GM19463 (cell line): ENCODE measurements around the gene GRAMD4.

Experiments
- ATAC-seq: cut with Tn5 transposase; IDR thresholded peaks from one replicate; pipeline ENCODE4 v1.9.1; 2021; ENCODE audit warnings: mild to moderate bottlenecking, moderate library complexity; ENCODE audit not compliant: unreplicated experiment

Gene GRAMD4

DNA sequence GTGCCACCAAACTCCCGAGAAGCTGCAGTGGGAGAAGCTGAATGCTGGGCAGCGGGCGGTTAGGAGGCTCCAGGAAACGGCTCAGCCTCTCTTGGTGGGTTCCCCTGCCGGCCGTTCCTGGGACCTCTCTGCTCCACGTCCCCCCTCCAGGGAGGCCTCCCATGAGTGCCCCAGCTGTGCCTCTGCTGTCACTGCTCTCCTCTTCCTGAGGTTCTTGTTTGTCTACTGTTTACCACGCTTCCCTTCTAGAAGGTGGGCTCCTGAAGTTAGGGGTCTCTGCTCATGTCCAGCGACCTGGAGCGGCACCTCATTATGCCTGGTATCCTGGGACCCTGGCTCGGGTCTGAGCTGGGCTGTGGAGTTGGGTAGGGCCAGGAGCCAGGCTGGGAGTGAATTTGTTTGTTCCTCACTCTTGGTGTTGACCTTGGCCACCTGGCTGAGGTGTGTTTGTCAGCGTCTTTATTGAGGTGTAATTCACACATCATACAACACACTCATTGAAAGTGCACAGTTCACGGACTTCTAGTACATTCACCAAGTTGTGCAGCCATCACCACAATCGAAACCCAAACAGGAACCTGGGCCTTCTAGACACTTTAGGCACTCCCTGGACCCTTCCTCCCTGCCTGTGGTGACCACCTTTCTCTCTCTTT is 37.8 kb upstream of the GRAMD4 start:
- ATAC-seq: no peak

DNA sequence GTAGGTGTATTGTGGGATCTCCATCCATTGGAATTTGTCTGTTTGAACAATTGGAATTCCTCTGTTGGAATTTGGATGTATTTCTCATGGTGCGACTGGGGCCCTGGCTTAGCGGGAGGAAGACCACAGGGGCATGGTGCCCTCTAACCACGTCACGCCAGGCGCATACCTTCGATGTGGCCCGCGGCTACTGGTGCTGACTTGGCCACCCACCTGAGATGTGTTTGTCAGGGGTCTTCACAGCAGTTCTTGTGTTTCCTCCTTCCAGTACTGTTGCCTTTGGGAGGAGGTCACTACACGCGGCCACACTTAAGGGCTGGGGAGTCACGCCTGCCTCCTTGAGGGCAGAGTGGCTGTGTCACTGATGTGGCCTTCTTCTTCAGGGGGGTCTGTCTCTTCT is 36.6 kb upstream of the GRAMD4 start:
- no peak for ATAC-seq

DNA sequence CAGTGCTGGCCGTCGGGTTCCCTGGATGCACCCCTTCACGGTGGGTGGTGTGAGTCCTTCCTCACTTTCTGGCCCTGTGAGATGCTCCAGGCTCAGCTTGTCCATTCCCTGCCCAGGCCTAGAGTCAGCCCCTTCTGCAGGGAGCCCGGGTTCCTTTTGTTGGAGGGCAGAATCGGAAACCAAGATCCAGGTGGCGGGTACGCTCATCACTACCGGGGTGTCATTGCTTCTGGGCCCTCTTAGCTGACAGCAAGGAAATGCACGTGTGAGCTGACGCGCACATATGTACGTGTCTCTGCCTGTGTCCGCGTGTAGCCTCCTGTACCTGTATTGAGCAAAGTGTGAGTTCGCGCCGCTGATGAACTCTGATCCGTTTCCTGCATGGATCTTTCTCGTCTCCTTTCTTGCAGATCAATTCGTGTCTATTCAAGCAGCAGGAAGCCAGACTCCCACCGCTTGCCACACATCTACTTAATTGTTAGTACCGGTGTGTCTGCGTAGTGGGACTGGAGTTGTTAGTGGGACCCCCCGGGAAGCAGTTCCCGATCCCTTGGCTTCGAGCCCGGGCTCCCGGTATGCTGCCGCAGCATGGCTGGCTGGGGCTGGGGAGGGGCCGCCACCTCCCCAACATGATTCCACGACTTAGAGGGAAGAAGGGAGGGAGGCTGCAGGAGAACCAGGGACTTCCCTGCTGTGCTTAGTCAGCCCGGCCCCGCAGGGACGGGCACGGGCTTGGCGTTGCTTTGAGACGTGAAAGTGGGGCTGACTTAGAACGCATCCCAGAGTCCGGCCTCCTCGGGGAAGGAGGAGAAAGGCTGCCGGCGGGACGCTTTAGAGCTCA is 35.9 kb upstream of the GRAMD4 start:
- no peak for ATAC-seq

DNA sequence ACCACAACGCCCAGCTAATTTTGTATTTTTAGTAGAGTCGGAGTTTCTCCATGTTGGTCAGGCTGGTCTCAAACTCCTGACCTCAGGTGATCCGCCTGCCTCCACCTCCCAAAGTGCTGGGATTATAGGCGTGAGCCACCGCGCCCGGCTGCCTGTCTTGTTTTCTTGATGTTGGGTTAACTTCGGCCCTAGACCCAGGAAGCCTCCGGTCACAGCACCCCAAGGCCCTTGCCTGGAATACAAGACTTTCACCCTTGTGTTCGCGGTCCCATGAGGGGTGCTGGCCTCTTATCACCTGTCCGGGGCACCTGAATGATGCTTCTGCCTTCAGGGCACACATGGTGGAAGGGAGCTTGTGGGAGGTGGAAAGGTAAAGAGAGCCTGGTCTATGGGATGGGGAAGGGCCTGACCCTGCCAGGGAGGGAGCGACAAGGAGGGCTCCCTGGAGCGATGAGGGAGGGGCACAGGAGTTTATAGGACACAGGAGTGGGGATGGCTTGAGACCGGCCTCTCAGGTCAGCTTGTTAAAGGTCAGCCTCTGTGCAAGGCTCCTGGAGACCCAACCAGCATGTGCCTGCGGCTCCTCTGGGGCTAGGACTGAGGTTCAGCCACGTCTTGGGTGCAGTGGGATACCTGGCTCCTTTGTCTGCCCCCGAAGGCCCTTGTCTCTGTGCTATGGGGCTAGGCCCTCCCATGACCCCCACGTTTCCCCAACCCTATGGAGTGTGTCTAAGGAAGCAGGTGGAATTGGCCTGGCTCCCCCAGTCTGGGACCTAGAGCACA is 34.7 kb upstream of the GRAMD4 start:
- no peak for ATAC-seq

DNA sequence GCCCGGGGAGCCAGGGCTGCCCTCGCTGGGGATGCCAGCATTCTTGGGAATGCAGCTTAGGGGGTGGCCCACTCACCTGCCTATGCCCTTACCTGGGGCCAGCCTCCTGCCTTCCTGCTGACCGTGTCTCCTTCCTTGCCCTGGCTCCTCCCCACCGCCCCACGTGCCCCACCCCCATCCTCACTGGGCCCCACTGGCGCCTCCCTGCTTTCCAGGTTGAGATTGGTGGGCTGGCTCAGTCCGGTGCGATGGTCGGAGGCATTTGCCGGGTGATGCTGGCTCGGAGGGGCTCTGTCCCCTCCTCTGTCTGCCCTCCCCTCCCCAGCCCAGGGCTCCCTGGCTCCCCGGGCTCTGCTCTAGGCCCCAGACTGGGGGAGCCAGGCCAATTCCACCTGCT is 34.1 kb upstream of the GRAMD4 start:
- no peak for ATAC-seq

DNA sequence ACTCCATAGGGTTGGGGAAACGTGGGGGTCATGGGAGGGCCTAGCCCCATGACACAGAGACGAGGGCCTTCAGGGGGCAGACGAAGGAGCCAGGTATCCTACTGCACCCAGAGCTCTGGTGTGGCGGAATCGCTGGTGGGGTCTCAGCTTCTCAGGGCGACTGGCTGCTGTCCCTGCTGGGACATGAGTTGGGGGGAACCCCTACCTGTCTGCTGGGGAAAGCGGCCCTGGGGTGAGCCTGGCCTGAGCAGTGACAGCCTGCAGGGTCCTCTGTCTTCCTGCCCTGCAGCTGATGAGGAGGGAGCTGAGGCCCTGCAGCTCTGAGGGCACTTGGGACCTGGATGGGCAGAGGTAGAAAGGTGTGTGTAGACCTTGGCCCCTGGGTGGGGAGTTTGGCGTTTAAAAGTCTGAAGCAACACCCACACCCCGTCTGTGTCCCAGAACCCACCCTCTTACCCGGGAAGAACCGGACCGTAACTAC is 33.6 kb upstream of the GRAMD4 start:
- no peak for ATAC-seq

DNA sequence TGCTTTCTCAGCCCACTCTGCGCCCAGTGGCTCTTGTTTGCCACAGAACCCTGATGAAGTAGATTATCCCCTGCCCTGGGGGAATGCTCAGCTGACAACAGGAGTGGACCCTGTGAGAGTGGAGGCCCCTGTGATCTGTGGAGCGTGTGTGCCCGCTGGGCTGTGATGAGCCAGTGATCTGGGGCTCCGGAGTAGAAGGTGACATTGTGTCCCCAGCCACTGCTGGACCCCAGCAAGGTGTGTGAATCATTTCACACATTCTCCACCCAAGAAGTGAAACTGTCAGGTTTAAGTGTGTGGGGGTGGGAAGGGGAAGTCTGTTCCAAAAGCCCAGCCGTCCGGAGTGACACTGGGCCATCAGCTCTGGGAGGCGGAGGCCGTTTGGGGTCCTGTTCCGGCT is 33.1 kb upstream of the GRAMD4 start:
- ATAC-seq: peak; percentile 51

GRCh38 chr22:46587492-46588278 is 32.5 kb upstream of the GRAMD4 start:
- ATAC-seq: peak; percentile 72

DNA sequence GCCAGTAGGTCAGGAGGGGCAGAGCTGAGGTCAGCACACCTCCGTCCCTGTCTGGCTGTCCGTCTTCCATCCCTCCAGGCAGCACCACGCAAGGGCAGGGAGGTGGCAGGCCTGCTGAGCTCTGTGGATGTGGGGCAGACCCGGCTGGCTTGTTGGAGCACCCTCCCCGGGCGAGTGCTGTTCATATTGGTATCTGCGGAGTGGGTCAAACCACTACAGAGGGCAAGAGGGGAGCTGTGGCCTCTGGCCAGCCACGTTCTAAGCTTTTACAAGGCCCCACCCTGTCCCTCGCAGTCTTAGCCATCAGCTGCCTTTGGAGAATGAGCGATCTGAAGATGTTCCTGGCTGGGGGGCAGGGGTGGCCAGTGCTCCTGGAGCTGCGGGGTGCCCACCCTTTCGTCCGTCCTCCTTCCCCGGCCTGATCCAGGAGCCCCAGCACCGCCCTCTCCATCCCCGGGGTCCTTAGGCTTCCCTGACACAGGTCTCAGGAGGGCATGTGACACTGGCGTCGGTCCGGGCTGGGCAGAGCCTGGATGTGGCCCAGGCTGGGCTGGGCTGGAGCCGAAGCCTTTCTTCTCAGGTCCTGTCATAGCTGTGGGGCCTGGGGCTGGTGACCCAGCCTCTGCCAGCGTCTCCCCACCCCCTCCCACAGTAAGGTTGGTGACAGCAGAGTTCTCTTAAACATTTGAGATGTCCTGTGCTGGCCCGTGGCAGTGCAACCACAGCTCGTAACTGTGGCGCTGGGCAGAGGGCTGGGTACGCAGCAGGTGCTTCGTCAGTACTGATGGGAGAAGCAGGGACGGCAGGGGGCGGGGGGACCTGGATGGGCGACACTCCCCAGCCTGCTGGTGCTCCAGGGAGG is 31.7 kb upstream of the GRAMD4 start:
- ATAC-seq: no peak

DNA sequence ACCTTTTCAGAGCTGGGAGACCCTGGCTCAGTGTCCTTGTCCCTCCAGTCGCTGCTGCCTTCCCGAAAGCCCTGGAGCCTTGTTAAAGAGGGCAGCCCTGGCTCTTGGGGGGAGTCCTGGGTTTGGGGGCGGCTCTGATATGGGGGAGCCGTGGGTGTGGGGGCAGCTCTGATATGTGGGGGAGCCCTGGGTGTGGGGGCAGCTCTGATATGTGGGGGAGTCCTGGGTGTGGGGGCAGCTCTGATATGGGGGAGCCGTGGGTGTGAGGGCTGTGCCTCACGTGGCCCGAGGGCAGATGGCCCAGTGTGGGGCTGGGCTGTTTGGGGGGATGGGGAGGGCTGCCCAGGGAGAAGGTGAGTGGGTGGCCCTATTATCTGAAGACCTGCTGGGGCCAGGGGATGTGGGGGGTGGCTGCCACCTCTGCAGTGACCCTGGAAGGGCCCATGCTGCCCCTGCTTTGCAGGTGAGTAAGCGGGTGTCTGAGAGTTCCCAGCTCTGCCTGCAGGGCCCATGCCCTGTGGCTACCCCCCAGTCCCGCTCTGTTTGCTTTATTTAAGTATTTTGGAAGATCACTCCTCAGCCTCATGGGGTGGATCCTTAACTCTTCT is 30.9 kb upstream of the GRAMD4 start:
- no peak for ATAC-seq

GRCh38 chr22:46589871-46590271 is 30.3 kb upstream of the GRAMD4 start:
- no peak for ATAC-seq

GRCh38 chr22:46590334-46590733 is 29.9 kb upstream of the GRAMD4 start:
- no peak for ATAC-seq

- ATAC-seq: no peak
Measured at GRCh38 chr22:46591930-46592329, 28.3 kb upstream of the GRAMD4 start.

GRCh38 chr22:46592390-46592872 is 27.8 kb upstream of the GRAMD4 start:
- ATAC-seq: peak; percentile 50

GRCh38 chr22:46593211-46593681 is 26.9 kb upstream of the GRAMD4 start:
- ATAC-seq: no peak

GRCh38 chr22:46593996-46594946 is 25.9 kb upstream of the GRAMD4 start:
- ATAC-seq: no peak

DNA sequence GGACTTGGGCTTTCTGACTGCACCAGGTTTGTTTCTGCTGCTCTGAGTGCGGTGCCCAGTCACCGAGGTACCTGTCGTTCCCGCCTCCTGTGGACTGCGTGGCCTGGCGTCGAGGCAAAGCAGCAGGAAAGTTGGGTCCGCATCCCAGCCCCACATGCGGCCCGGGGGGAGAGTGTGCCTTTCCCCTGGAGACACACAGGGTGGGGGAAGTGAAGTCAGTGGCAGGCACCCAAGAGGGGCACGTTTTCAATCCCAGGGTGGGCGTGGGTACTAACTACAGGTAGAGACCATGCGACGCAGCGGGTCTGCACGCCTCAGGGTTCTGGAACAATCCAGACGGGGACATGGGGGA is 25.3 kb upstream of the GRAMD4 start:
- ATAC-seq: no peak

GRCh38 chr22:46595545-46595944 is 24.6 kb upstream of the GRAMD4 start:
- ATAC-seq: no peak
